Activated gamma-delta T cell treated with anti-CD3 and anti-CD28 coated beads, Interleukin-2, amount 50 U/mL, for 16 hours (primary cell): ENCODE data around the gene SAP25.
A peak's percentile ranks its signal among the peaks of the same experiment; 100 is the strongest.

Experiments used
- DNase-seq: peaks from one replicate; pipeline ENCODE4 v3.0.0-alpha.2; 2020; ENCODE audit warnings: low read depth

The SAP25 gene

GRCh38 chr7:100573691-100574361, at the start of gene SAP25:
Gene SAP25, minus strand, starts transcription at chr7:100573900. Its CDS starts 158 bp downstream, at chr7:100573742.
- no peak for DNase-seq

- no peak for DNase-seq
These were observed 47.9 kb upstream of the SAP25 start for GRCh38 chr7:100621554-100621953.

GRCh38 chr7:100620804-100621203, 47.1 kb upstream of the SAP25 start:
- DNase-seq, result no peak

GRCh38 chr7:100620239-100620638, 46.5 kb upstream of the SAP25 start:
- no peak for DNase-seq

GRCh38 chr7:100614308-100614861, 40.7 kb upstream of the SAP25 start:
- no peak for DNase-seq

- DNase-seq, result no peak
These were observed 39.9 kb upstream of the SAP25 start for GRCh38 chr7:100613412-100614175.

- DNase-seq, result no peak
These were observed 39.2 kb upstream of the SAP25 start for GRCh38 chr7:100612730-100613390.

GRCh38 chr7:100611983-100612729, 38.5 kb upstream of the SAP25 start, which contains the start of gene MOSPD3:
Gene MOSPD3, plus strand, starts transcription at chr7:100612540. Its CDS starts 252 bp downstream, at chr7:100612792.
- peak; percentile 96 for DNase-seq

GRCh38 chr7:100609958-100610357, 36.3 kb upstream of the SAP25 start:
- no peak for DNase-seq

- DNase-seq, result no peak
These were observed 33.4 kb upstream of the SAP25 start for GRCh38 chr7:100607111-100607510.

GRCh38 chr7:100606313-100606712, 32.6 kb upstream of the SAP25 start:
- no peak for DNase-seq

- no peak for DNase-seq
These were observed 31.5 kb upstream of the SAP25 start for GRCh38 chr7:100604976-100605911.

- peak; percentile 71 for DNase-seq
These were observed 30.6 kb upstream of the SAP25 start for GRCh38 chr7:100604028-100604975.

- DNase-seq, result no peak
These were observed 30.0 kb upstream of the SAP25 start for GRCh38 chr7:100603726-100604027.

GRCh38 chr7:100602889-100603725, 29.4 kb upstream of the SAP25 start:
- DNase-seq, result no peak

GRCh38 chr7:100600730-100601038, 27.0 kb upstream of the SAP25 start:
- DNase-seq, result no peak

GRCh38 chr7:100599911-100600729, 26.4 kb upstream of the SAP25 start:
- no peak for DNase-seq

GRCh38 chr7:100598425-100598824, 24.7 kb upstream of the SAP25 start:
- DNase-seq, result no peak
